Measurements from ENCODE around the gene THPO.

GRCh38 chr3:184343200-184343876, 34.7 kb downstream of the THPO start:
- TF ChIP-seq FOXP2 (optimal IDR thresholded peaks at IDR 0.05; ENCODE audit: borderline replicate concordance, extremely low read depth, extremely low read length, insufficient read depth) (no peak), REST (IDR thresholded peaks at IDR 0.05; ENCODE audit: insufficient read depth in 1 of 2, low read depth in 2 of 2, low read length in 2 of 2) (no peak), POLR2AphosphoS5 (IDR thresholded peaks at IDR 0.05; ENCODE audit: low read depth, low read length) (no peak), TAF1 (IDR thresholded peaks at IDR 0.05; ENCODE audit: borderline replicate concordance, insufficient read depth, low read length) (no peak)

All from PFSK-1 (cell line).